COLO829 (cell line): ENCODE data around the gene PRKAR1B.
"Not testable (repeated sequence)": the region's sequence is repeated elsewhere in the genome, so short reads cannot be mapped to it uniquely, and the experiment has no call there.

ENCODE experiments used
- DNase-seq: peaks from one replicate; pipeline ENCODE4 v3.0.0; 2012; ENCODE audit warnings: low spot score

Gene PRKAR1B

DNA sequence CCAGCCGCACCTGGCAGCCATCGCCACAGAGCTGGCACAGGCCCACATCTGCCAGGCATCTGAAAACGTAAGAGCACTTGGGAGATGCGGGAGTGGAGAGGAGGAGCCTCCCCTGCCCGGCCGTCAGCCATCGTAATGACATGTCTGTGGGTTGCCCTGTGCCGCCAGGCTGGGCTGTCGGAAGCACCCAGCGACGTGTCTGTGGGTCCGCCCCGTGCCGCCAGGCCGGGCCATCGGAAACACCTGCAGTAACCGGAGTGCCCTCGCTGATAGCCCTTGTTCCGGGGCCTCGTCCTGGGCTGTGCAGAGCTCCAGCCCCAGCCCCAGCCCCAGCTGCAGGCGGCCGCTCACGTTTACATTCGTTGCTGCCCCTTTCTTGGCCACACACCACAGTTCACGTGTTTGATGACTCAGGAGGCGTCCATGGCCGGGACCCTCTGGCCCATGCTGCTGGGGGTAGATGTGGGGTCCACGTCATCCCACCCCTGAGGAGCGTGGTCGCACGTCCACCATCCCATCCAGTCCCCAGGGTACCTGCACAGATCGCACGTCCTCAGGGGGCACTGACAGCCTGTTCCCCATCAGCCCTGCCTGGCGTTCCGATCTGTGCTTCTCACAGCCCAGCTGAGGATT, 30.0 kb upstream of the PRKAR1B start:
- DNase-seq: no peak

- no peak for DNase-seq
Observed at GRCh38 chr7:756231-756927, 29.3 kb upstream of the PRKAR1B start.

DNA sequence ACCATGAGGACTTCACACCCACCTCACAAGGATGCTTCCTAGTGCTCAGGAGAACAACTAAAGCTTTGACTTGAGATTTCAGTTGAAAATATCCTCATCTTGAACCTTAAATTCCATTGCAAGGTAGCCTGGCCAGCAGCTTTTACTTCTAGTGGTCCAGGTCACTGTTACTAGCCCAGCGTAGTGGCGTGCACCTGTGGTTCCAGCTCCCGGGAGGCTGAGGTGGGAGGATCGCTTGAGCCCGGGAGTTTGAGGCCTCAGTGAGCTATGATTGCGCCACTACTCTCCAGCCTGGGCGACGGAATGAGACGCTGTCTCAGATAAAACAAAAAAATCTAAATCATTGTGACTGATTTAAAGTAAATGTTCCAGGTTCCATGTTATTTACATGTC, 28.3 kb upstream of the PRKAR1B start:
- DNase-seq: no peak

DNA sequence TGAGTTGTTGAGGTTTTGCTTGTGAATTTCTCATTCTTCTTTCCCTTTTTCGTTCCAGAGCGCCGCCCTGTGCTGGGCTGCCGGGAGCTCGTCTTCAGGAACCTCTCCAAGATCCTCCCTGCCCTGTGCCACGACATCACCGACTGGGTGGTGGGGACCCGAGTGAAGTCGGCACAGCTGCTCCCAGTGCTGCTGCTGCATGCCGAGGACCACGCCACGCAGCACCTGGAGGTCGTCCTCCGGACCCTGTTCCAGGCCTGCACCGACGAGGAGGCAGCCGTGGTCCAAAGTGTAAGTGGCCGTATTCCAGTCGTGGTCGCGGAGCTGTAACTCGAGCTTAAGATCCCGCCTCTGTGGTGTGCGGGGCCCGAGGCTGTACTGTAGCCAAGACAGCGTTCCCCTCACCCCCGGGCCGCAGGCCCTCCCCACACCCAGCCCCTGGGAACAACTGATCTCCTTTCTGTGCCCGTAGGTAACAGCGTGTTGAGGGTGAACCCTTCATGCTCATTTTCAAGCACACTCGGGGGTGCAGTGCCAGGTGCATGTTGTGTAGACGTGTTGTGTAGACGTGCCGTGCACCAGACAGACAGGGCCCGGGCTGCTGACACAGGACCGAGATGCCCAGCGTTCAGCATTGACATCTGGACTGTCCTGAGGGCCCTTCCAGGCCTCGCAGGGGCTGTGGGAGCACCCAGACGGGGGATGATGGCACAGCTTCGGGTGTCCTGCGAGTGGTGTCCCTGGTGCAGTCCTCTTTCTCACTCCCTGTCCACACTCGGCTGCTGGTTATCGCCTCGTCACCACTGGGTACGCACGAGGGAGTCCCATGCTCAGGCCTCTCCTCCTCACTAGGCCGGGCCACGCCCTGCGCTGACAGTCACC, 27.7 kb upstream of the PRKAR1B start:
- DNase-seq: no peak

DNA sequence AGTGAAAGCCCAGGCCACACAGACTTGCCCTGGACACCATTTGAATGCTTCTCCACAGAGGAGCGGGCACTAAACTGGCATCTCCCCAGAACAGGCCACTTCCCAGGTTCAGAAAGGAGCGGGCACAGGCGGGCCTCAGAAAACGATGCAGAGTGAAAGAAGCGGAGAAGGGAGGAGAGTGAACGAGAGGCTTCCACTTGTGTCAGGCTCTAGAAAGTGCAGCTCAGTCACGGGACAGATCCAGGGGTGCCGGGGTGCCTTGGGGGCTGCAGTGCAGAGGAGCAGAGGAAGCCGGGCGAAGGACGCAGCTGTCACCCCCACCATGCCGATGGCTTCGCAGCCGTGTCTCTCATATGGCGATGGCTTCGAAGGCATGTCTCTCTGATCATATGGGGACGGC, 26.1 kb upstream of the PRKAR1B start:
- no peak for DNase-seq

GRCh38 chr7:752256-752655, 25.2 kb upstream of the PRKAR1B start:
- DNase-seq: not testable (repeated sequence)

DNA sequence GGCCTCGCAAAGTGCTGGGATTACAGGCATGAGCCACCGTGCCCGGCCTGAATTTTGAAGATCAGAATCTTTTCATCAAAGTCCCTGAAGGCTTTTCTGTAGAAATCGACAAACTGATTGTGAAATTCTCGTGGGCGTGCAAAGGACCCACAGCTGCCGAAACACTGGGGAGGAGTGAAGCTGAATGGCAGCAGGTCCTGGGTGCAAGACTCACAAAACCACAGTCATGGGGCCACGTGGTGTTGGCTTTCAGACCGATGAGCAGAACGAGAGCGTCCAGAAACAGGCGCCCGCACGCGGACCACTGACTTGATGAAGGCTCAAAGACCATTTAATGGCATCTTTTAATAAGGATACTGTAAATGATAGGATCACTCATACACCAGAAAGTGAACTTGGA, 24.7 kb upstream of the PRKAR1B start:
- DNase-seq: no peak

DNA sequence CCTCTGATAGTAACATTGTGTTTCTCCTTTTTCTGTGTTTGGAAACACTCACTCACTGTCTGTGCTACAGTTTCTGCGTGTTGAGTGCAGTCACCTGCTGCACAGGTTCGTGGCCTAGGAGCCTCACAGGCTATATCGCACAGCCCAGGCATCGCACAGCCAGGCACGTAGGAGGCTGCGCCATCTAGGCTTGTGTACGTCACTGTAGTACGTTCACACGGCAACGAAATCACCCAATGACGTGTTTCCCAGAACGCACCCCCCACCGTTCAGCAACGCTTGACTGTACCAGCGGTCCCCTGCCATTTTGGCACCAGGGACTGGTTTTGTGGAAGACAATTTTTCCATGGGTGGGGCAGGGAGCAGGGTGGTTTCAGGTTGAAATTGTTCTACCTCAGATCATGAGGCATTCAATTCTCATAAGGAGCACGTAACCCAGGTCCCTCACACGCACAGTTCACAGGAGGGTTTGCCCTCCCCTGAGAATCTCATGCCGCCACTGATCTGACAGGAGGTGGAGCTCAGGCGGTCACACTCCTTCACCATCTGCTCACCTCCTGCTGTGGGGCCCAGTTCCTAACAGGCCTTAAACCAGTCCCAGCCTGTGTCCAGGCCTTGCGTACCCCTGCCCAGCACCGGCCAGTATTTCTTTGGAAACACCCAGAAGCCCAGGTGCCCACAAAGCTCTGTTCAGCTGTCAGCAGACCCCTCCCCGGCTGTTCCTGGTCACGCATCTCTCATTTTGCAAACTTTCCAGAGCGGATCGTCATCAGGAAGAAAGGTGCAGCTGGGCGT, 23.2 kb upstream of the PRKAR1B start:
- DNase-seq: no peak

DNA sequence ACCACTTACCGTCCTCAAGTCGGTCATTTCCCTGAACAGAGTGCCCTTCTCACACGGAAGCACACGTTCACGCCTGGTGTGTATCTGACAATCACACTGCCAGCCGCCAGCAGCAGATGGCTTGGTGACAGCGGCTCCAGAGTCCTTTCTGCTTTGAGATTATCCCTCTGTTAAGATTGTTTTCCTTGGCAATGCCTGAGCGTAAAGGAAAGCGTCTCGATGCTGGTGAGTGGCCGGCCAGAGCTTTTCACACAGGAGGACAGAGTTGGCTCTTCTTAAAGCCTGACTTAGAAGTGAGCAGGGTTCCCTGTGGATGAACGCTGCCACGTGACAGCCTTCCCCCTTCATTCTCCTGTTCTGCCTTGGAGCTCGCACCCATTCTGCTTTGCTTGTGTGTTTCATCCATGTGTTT, 22.1 kb upstream of the PRKAR1B start:
- DNase-seq: no peak

DNA sequence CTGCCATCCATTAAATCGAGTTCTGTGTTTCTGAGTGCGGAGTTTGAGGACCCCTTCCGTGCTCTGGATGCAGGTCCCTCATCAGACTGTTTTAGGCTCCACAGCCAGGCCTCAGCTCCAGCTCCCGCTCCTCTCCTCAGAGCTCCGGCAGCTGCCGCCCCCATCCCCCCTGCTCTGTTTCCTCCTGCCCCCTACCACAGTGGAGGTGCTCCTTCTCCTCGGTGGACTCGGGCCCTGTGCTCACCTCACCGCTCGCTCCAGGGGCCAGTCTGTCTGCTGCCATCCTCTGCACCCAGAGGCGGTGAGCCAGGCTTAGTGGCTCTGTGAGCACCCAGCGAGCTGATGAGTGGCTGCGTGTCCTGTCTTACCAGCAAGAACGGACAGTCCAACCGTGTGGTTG, 21.4 kb upstream of the PRKAR1B start:
- no peak for DNase-seq

DNA sequence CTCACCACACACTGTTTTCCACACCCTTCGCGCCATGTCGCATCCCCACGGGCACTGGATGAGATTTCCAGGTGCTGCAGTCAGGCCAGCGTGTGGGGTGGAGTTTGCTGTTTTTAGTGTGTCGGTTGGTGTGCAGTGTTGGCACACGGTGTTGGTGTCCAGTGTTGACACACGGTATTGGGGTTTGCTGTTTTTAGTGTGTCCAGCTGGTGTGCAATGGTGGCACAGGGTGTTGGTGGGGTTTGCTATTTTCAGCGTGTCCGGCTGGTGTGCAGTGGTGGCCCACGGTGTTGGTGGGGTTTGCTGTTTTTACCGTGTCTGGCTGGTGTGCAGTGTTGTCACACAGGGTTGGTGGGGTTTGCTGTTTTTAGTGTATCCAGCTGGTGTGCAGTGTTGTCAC, 20.1 kb upstream of the PRKAR1B start:
- no peak for DNase-seq

- DNase-seq: no peak
Observed at GRCh38 chr7:746155-747061, 19.3 kb upstream of the PRKAR1B start.

GRCh38 chr7:745431-746154, 18.5 kb upstream of the PRKAR1B start:
- no peak for DNase-seq

GRCh38 chr7:744854-745430, 17.9 kb upstream of the PRKAR1B start:
- DNase-seq: no peak

GRCh38 chr7:744128-744520, 17.0 kb upstream of the PRKAR1B start:
- not testable (repeated sequence) for DNase-seq

GRCh38 chr7:743341-744127, 16.5 kb upstream of the PRKAR1B start:
- DNase-seq: not testable (repeated sequence)

GRCh38 chr7:742791-743190, 15.7 kb upstream of the PRKAR1B start:
- no peak for DNase-seq

GRCh38 chr7:741850-742249, 14.8 kb upstream of the PRKAR1B start:
- DNase-seq: no peak

DNA sequence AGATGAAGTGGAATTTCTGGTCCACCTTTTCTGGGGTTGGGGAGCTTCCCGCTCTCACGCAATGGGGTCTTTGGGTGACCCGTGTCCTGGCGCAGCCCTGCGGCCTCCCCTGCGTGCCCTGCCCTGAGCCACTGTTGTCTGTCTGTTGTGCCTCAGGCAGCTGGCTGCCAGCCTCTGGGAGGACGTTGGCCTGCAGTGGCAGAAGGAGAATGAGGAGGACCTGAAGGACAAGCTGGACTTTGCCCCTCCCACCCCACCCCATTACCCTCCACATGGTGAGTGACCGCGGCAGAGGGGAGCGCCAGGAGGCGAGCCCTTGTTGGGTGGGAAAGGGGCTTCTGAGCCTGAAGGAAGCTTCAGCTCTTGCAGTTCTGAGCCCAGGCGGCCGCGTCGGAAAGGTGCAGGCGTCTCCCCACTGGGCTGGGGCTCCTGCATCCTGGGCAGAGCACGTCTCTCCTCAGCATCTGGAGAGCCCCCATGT, 14.2 kb upstream of the PRKAR1B start:
- no peak for DNase-seq
